ENCODE data around the gene NR1I3. TPM values are rescaled to one million over a fixed set of nuclear protein-coding genes. Genes with fewer than 3 reads are reported as not detected.

The NR1I3 gene
- total and polyA plus RNA-seq, 4 experiments from 2014 or later, result 0.13 TPM; not detected in 3

GRCh38 chr1:161185732-161186311 is 52.2 kb downstream of the NR1I3 start:
- DNase-seq, result no peak
- Histone ChIP-seq H3K4me1 (ENCODE audit: insufficient read depth, low read length) (peaks cover 92% of the 10 kb centered on the region), H3K27ac (ENCODE audit: low read depth, low read length) (peak overlapping the region; percentile 47), H3K4me3 (ENCODE audit: low read length in 2 of 2) (peak overlapping the region; percentile 8 to 25), H3K36me3 (ENCODE audit: insufficient read depth, low read length) (no peaks in the 10 kb centered on the region), H3K9me3 (ENCODE audit: control insufficient read depth in 1 of 2, low read length in 2 of 2) (no peaks in the 10 kb centered on the region), H3K27me3 (ENCODE audit: insufficient read depth, low read length) (no peaks in the 10 kb centered on the region)
- peak overlapping the region; percentile 73 to 89 (median 83) for H3K4me3 Mint-ChIP-seq
- intact Hi-C loops (cut with micrococcal nuclease), result loop anchor here (1.0 to 5.0 kb wide), 2 partner anchors 20 to 34 kb away; partner anchors contain the start of genes PPOX and UFC1
- H3K36me3 Mint-ChIP-seq, result no peaks in the 10 kb centered on the region
- CTCF ChIA-PET (ENCODE audit: partially characterized antibody), result interaction anchor here (0.6 to 10.9 kb wide), 6 partner anchors 7 to 197 kb away, joined by 3 to 115 read pairs (median 8); partner anchors contain the start of genes B4GALT3, NDUFS2, PPOX and TOMM40L
- H3K9me3 Mint-ChIP-seq, result no peaks in the 10 kb centered on the region
- H3K4me1 Mint-ChIP-seq, result peaks cover 53 to 82% (median 73%) of the 10 kb centered on the region in 4 donors
- peak overlapping the region; percentile 86 to 96 (median 92) for H3K27ac Mint-ChIP-seq
- no peaks in the 10 kb centered on the region for H3K27me3 Mint-ChIP-seq
- POLR2A ChIA-PET (ENCODE audit: partially characterized antibody), result interaction anchor here (1.0 to 10.4 kb wide), 10 partner anchors 8 to 120 kb away, joined by 3 to 134 read pairs (median 6); partner anchors contain the start of genes ADAMTS4, B4GALT3, NDUFS2 and PPOX

DNA sequence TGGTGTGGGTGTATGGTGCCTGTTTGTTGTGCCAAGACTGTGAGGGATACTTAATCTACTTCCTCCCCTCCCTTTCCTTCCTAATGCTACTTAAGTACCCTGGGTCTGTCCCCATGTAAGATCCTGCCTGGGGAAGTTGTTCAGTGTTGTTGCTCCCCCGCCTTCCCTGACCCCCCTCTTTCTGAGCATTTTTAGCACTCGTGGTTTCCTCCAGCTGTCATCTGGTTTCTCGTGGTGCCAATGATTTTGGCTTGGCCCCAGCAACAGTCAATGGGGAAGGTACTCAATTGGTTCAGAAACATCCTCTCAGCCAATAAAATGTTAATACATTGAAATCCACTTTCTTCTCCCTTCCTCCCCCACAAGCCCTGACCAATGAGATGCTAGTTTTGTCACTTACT is 52.7 kb downstream of the NR1I3 start:
- Mint-ChIP-seq H3K4me1 (peaks cover 57 to 88% (median 78%) of the 10 kb centered on the region in 4 donors), H3K36me3 (no peaks in the 10 kb centered on the region), H3K4me3 (peak overlapping the region; percentile 73 to 89 (median 83)), H3K9me3 (no peaks in the 10 kb centered on the region), H3K27ac (peak overlapping the region; percentile 86 to 96 (median 92)), H3K27me3 (no peaks in the 10 kb centered on the region)
- peak; percentile 86 to 92 (median 88) for DNase-seq
- no peaks in the 10 kb centered on the region for H3K36me3 ChIP-seq (ENCODE audit: insufficient read depth, low read length)
- peak overlapping the region; percentile 8 to 25 for H3K4me3 ChIP-seq (ENCODE audit: low read length in 2 of 2)
- no peaks in the 10 kb centered on the region for H3K27me3 ChIP-seq (ENCODE audit: insufficient read depth, low read length)
- no peaks in the 10 kb centered on the region for H3K9me3 ChIP-seq (ENCODE audit: control insufficient read depth in 1 of 2, low read length in 2 of 2)
- H3K27ac ChIP-seq (ENCODE audit: low read depth, low read length), result peak overlapping the region; percentile 47
- CTCF ChIA-PET (ENCODE audit: partially characterized antibody), result interaction anchor here (0.6 to 10.9 kb wide), 6 partner anchors 8 to 198 kb away, joined by 3 to 115 read pairs (median 5); partner anchors contain the start of genes B4GALT3, NDUFS2, PPOX and TOMM40L
- peaks cover 94% of the 10 kb centered on the region for H3K4me1 ChIP-seq (ENCODE audit: insufficient read depth, low read length)
- POLR2A ChIA-PET (ENCODE audit: partially characterized antibody), result interaction anchor here (1.0 to 10.4 kb wide), 9 partner anchors 8 to 121 kb away, joined by 4 to 134 read pairs (median 6); partner anchors contain the start of genes ADAMTS4, B4GALT3, NDUFS2 and PPOX
- intact Hi-C loops (cut with micrococcal nuclease), result loop anchor here (1.0 to 5.0 kb wide), 2 partner anchors 19 to 33 kb away; partner anchors contain the start of genes PPOX and UFC1

GRCh38 chr1:161182214-161182613 is 55.8 kb downstream of the NR1I3 start:
- peaks cover 54 to 87% (median 75%) of the 10 kb centered on the region in 4 donors for H3K4me1 Mint-ChIP-seq
- H3K27me3 ChIP-seq (ENCODE audit: insufficient read depth, low read length), result no peaks in the 10 kb centered on the region
- H3K4me1 ChIP-seq (ENCODE audit: insufficient read depth, low read length), result peaks cover 83% of the 10 kb centered on the region
- H3K36me3 Mint-ChIP-seq, result peaks cover 0 to 1% of the 10 kb centered on the region in 2 donors
- H3K9me3 Mint-ChIP-seq, result no peaks in the 10 kb centered on the region
- peak; percentile 60 to 81 (median 69) for DNase-seq
- intact Hi-C loops (cut with micrococcal nuclease), result loop anchor here (1.0 kb wide), 3 partner anchors 10 to 43 kb away; partner anchors contain the start of gene NDUFS2
- peak overlapping the region; percentile 2 to 85 (median 76) for H3K4me3 Mint-ChIP-seq
- peak overlapping the region in 1 of 2 donors; percentile 18 for H3K4me3 ChIP-seq (ENCODE audit: low read length in 2 of 2)
- peak overlapping the region; percentile 54 for H3K27ac ChIP-seq (ENCODE audit: low read depth, low read length)
- ChIA-PET POLR2A (ENCODE audit: partially characterized antibody) (interaction anchor here (0.8 to 5.6 kb wide), 21 partner anchors 9 to 209 kb away, joined by 3 to 132 read pairs (median 7); partner anchors contain the start of genes ADAMTS4, ARHGAP30, DEDD and NDUFS2), CTCF (ENCODE audit: partially characterized antibody) (interaction anchor here (0.8 to 5.7 kb wide), 12 partner anchors 10 to 202 kb away, joined by 3 to 121 read pairs (median 8); partner anchors contain the start of genes APOA2, NDUFS2, PPOX and TOMM40L)
- peak overlapping the region; percentile 86 to 97 (median 93) for H3K27ac Mint-ChIP-seq
- no peaks in the 10 kb centered on the region for H3K36me3 ChIP-seq (ENCODE audit: insufficient read depth, low read length)
- no peaks in the 10 kb centered on the region for H3K27me3 Mint-ChIP-seq
- no peaks in the 10 kb centered on the region for H3K9me3 ChIP-seq (ENCODE audit: control insufficient read depth in 1 of 2, low read length in 2 of 2)

GRCh38 chr1:161180639-161181038 is 57.4 kb downstream of the NR1I3 start:
- intact Hi-C loops (cut with micrococcal nuclease), result loop anchor here (1.0 kb wide), 1 partner anchor 111 kb away; no protein-coding TSS in a partner anchor
- CTCF ChIA-PET (ENCODE audit: partially characterized antibody), result interaction anchor here (0.8 to 5.7 kb wide), 12 partner anchors 12 to 208 kb away, joined by 3 to 121 read pairs (median 6); partner anchors contain the start of genes APOA2, NDUFS2, PPOX and TOMM40L
- H3K4me1 Mint-ChIP-seq, result peaks cover 55 to 85% (median 74%) of the 10 kb centered on the region in 4 donors
- peak overlapping the region in 6 of 8 donors; percentile 14 to 74 (median 64) for H3K4me3 Mint-ChIP-seq
- Histone ChIP-seq H3K27ac (ENCODE audit: low read depth, low read length) (no peak overlapping the region), H3K27me3 (ENCODE audit: insufficient read depth, low read length) (no peaks in the 10 kb centered on the region), H3K36me3 (ENCODE audit: insufficient read depth, low read length) (peaks cover 1% of the 10 kb centered on the region), H3K9me3 (ENCODE audit: control insufficient read depth in 1 of 2, low read length in 2 of 2) (no peaks in the 10 kb centered on the region), H3K4me1 (ENCODE audit: insufficient read depth, low read length) (peaks cover 80% of the 10 kb centered on the region), H3K4me3 (ENCODE audit: low read length in 2 of 2) (no peak overlapping the region)
- H3K9me3 Mint-ChIP-seq, result no peaks in the 10 kb centered on the region
- no peaks in the 10 kb centered on the region for H3K27me3 Mint-ChIP-seq
- peaks cover 1 to 16% of the 10 kb centered on the region in 2 donors for H3K36me3 Mint-ChIP-seq
- no peak for DNase-seq
- POLR2A ChIA-PET (ENCODE audit: partially characterized antibody), result interaction anchor here (0.6 to 5.6 kb wide), 8 partner anchors 11 to 135 kb away, joined by 3 to 132 read pairs (median 40); partner anchors contain the start of genes NDUFS2, PPOX, TOMM40L and UFC1
- H3K27ac Mint-ChIP-seq, result peak overlapping the region; percentile 12 to 95 (median 85)

DNA sequence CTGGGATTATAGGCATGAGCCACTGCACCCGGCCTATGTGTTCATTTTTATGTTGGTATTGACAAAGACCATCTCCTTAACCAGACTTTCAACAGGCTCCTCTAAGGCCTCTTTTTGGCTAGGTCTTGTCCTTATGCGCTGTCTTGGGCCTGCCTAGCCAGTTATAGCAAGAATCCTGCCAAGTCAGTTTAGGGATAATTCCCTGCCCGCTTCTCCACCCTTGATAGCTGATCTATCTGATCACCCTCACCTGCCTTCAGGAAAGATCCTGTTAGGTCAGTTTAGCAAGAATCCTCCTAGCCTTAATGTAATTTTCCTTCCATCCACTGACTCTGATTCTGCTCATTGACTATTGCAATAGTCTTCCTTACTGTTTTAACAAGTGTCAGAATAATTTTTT is 58.3 kb downstream of the NR1I3 start:
- Histone ChIP-seq H3K9me3 (ENCODE audit: control insufficient read depth in 1 of 2, low read length in 2 of 2) (no peaks in the 10 kb centered on the region), H3K36me3 (ENCODE audit: insufficient read depth, low read length) (peaks cover 10% of the 10 kb centered on the region), H3K27ac (ENCODE audit: low read depth, low read length) (no peak overlapping the region), H3K4me3 (ENCODE audit: low read length in 2 of 2) (no peak overlapping the region), H3K27me3 (ENCODE audit: insufficient read depth, low read length) (no peaks in the 10 kb centered on the region), H3K4me1 (ENCODE audit: insufficient read depth, low read length) (peaks cover 80% of the 10 kb centered on the region)
- ChIA-PET POLR2A (ENCODE audit: partially characterized antibody) (interaction anchor here (0.7 to 5.6 kb wide), 4 partner anchors 11 to 570 kb away, joined by 3 to 132 read pairs (median 28); partner anchors contain the start of genes DUSP12, PPOX and TOMM40L), CTCF (ENCODE audit: partially characterized antibody) (interaction anchor here (0.7 to 5.7 kb wide), 9 partner anchors 12 to 179 kb away, joined by 3 to 121 read pairs (median 11); partner anchors contain the start of genes APOA2, NDUFS2, PPOX and TOMM40L)
- Mint-ChIP-seq H3K36me3 (peaks cover 10 to 25% of the 10 kb centered on the region in 2 donors), H3K9me3 (no peaks in the 10 kb centered on the region), H3K4me3 (peak overlapping the region in 3 of 8 donors; percentile 15 to 39 (median 21)), H3K27me3 (no peaks in the 10 kb centered on the region), H3K4me1 (peaks cover 57 to 87% (median 76%) of the 10 kb centered on the region in 4 donors), H3K27ac (peak overlapping the region in 6 of 7 donors; percentile 32 to 91 (median 81))
- intact Hi-C loops (cut with micrococcal nuclease), result loop anchor here (1.0 kb wide), 1 partner anchor 112 kb away; no protein-coding TSS in a partner anchor
- no peak for DNase-seq
